Endothelial cell of umbilical vein (primary cell): ENCODE measurements around the gene SCAMP2. TPM values are rescaled to one million over a fixed set of nuclear protein-coding genes. Genes with fewer than 3 reads are reported as not detected.

Experiments used
- BruUV-seq: library from RNA; stranded (reverse); fragments of 400-500 nt; replicated peaks from 2 replicates; lab custom pipeline; 2021; lab: Mats Ljungman, UMichigan
- CTCF ChIA-PET: fragments of 300-600, 350-600 bp; sonication (Branson Sonifier 250); formaldehyde crosslinking; loops from one replicate; lab custom pipeline; 2021; ENCODE audit warnings: antibody characterized with exemption, inconsistent platforms; lab: Charles Lee
- POLR2A ChIA-PET: fragments of 300-600, 350-600 bp; sonication (Branson Sonifier 250); formaldehyde crosslinking; loops from one replicate; lab custom pipeline; 2021; ENCODE audit warnings: antibody characterized with exemption, inconsistent platforms; lab: Charles Lee
- DNase-seq: peaks from one replicate; pipeline ENCODE4 v3.0.0-alpha.2; 2011; ENCODE audit warnings: low read depth, low spot score
- FAIRE-seq: peaks from 2 replicates; lab custom pipeline; 2011; peaks lifted over from hg19 to GRCh38; lab: Jason Lieb, UNC
- H2AFZ ChIP-seq: 2 replicates; pipeline ENCODE4 v1.6.0; 2012; ENCODE audit warnings: low read depth, low read length, control low read depth, inconsistent platforms
- H3K27ac ChIP-seq: 2 replicates; pipeline ENCODE4 v1.5.1; 2011; ENCODE audit warnings: low read depth, mild to moderate bottlenecking, control low read depth, low read length, moderate library complexity; ENCODE audit not compliant: insufficient read depth
- H3K27me3 ChIP-seq, 2 experiments: 2 replicates each; pipeline versions ENCODE4 v1.6.0 to v1.6.1; 2011; ENCODE audit warnings: low read length in 2 of 2, mixed read lengths in 1 of 2; ENCODE audit not compliant: control insufficient read depth in 2 of 2, insufficient read depth in 2 of 2
- H3K36me3 ChIP-seq, 2 experiments: 2 replicates in 1 of 2; 3 replicates in 1 of 2; pipeline ENCODE4 v1.5.1; 2011; ENCODE audit warnings: low read length in 2 of 2, mild to moderate bottlenecking in 1 of 2, moderate library complexity in 1 of 2; ENCODE audit not compliant: control insufficient read depth in 2 of 2, insufficient read depth in 2 of 2; ENCODE audit errors: extremely low read depth in 1 of 2
- H3K4me1 ChIP-seq: 3 replicates; pipeline ENCODE4 v1.5.1; 2011; ENCODE audit warnings: mild to moderate bottlenecking, low read length; ENCODE audit not compliant: control insufficient read depth, insufficient read depth; ENCODE audit errors: extremely low read depth
- H3K4me2 ChIP-seq: 2 replicates; pipeline ENCODE4 v1.6.1; 2011; ENCODE audit warnings: low read length, control low read depth, mixed read lengths; ENCODE audit not compliant: insufficient read depth
- H3K4me3 ChIP-seq, 3 experiments: fragments of 200-600 bp in 1 of 3; sonication (generic), shearing (Covaris generic) in 1 of 3; replicated peaks in 1 of 3; 2 replicates each; pipeline ENCODE4 v1.5.1; 2011 to 2016; ENCODE audit warnings: control low read depth in 3 of 3, low read length in 3 of 3, mild to moderate bottlenecking in 2 of 3, inconsistent platforms in 1 of 3, low read depth in 1 of 3, moderate library complexity in 1 of 3; ENCODE audit not compliant: insufficient read depth in 1 of 3
- H3K79me2 ChIP-seq: 2 replicates; pipeline ENCODE4 v1.6.0; 2012; ENCODE audit warnings: low read length, inconsistent platforms; ENCODE audit not compliant: control insufficient read depth, insufficient read depth
- H3K9ac ChIP-seq: replicated peaks from 2 replicates; pipeline ENCODE3; 2011; ENCODE audit warnings: low read length, control low read depth; ENCODE audit not compliant: insufficient read depth; ENCODE audit errors: extremely low read depth
- H3K9me1 ChIP-seq: replicated peaks from 3 replicates; pipeline ENCODE4 v1.6.0; 2011; ENCODE audit warnings: mild to moderate bottlenecking, low read length; ENCODE audit not compliant: control insufficient read depth, insufficient read depth; ENCODE audit errors: extremely low read depth
- H3K9me3 ChIP-seq: replicated peaks from 2 replicates; pipeline ENCODE4 v1.5.1; 2012; ENCODE audit warnings: low read length, inconsistent platforms; ENCODE audit not compliant: control insufficient read depth, insufficient read depth
- H4K20me1 ChIP-seq: replicated peaks from 2 replicates; pipeline ENCODE3; 2011; ENCODE audit warnings: mild to moderate bottlenecking, low read length; ENCODE audit not compliant: control insufficient read depth, insufficient read depth; ENCODE audit errors: extremely low read depth
- EZH2 ChIP-seq: IDR thresholded peaks from 2 replicates; pipeline ENCODE4 v1.6.1; 2012; ENCODE audit warnings: borderline replicate concordance, low read depth, mild to moderate bottlenecking, moderate library complexity, low read length, inconsistent platforms; ENCODE audit not compliant: severe bottlenecking
- FOS ChIP-seq: IDR thresholded peaks from 2 replicates; pipeline ENCODE4 v1.6.1; 2011; ENCODE audit warnings: mild to moderate bottlenecking, low read length, moderate library complexity, borderline replicate concordance; ENCODE audit not compliant: insufficient read depth
- GATA2 ChIP-seq: IDR thresholded peaks from 2 replicates; pipeline ENCODE4 v1.7.0; 2011; ENCODE audit warnings: low read depth, mild to moderate bottlenecking, moderate library complexity, mixed read lengths, low read length; ENCODE audit not compliant: insufficient read length, insufficient read depth
- JUN ChIP-seq: IDR thresholded peaks from 2 replicates; pipeline ENCODE4 v1.6.1; 2011; ENCODE audit warnings: borderline replicate concordance, low read depth; ENCODE audit not compliant: insufficient read length, insufficient read depth
- MYC ChIP-seq: IDR thresholded peaks from one replicate; pipeline ENCODE4 v1.6.1; 2011; ENCODE audit warnings: mild to moderate bottlenecking, low read depth, low read length
- POLR2A ChIP-seq: IDR thresholded peaks from 2 replicates; pipeline ENCODE4 v1.6.1; 2012; ENCODE audit warnings: low read depth, mild to moderate bottlenecking, control low read depth, low read length
- POLR2AphosphoS5 ChIP-seq: IDR thresholded peaks from 2 replicates; pipeline ENCODE4 v1.6.1; 2012; ENCODE audit warnings: low read depth, mild to moderate bottlenecking, control low read depth, low read length, moderate library complexity; ENCODE audit not compliant: insufficient read depth
- dilution Hi-C: fragments of 300-500 bp; cut with MboI; formaldehyde crosslinking; loops from one replicate; pipeline ENCODE4 v1.15.0; 2019; ENCODE audit warnings: low sequenced_read_pairs; ENCODE audit not compliant: extremely low pct_ligation_motif_present
- intact Hi-C: fragments of 100-400 bp; cut with micrococcal nuclease; formaldehyde crosslinking; loops from one replicate; pipeline ENCODE4 v1.10.0; 2022
- polyA plus RNA-seq, 4 experiments: library from polyadenylated mRNA; depleted of rRNA in 3 of 4; stranded (reverse) in 3 of 4; unstranded in 1 of 4; fragments of >200 nt; gene quantifications; 2 replicates each; pipeline versions ENCODE4 v1.2.1 to v1.2.3, GENCODE V29; 2011 to 2012; ENCODE audit warnings: missing spikeins in 1 of 4
- total RNA-seq: library from RNA; stranded (reverse); gene quantifications from 2 replicates; pipeline ENCODE4 v1.2.3, GENCODE V29; 2021
- TF ChIP-seq, protein P1 (sequence below), 2 donors: IDR thresholded peaks; 1 replicate in 1 of 2; 2 replicates in 1 of 2; pipeline ENCODE4 v1.5.1; 2011; ENCODE audit warnings: low read length in 2 of 2, mild to moderate bottlenecking in 2 of 2, moderate library complexity in 2 of 2, control low read depth in 1 of 2, inconsistent platforms in 1 of 2, low read depth in 1 of 2; ENCODE audit not compliant: insufficient read depth in 1 of 2; ENCODE audit errors: extremely low read depth in 1 of 2
- TF ChIP-seq, protein P2 (sequence below): IDR thresholded peaks from 2 replicates; pipeline ENCODE4 v1.6.1; 2011; ENCODE audit not compliant: insufficient read depth, insufficient read length

The SCAMP2 gene
- total and polyA plus RNA-seq, 2 donors (not counting 3 experiments of a cell fraction or from before 2014, with no cell fraction given) = 67.3 to 256 TPM

DNA sequence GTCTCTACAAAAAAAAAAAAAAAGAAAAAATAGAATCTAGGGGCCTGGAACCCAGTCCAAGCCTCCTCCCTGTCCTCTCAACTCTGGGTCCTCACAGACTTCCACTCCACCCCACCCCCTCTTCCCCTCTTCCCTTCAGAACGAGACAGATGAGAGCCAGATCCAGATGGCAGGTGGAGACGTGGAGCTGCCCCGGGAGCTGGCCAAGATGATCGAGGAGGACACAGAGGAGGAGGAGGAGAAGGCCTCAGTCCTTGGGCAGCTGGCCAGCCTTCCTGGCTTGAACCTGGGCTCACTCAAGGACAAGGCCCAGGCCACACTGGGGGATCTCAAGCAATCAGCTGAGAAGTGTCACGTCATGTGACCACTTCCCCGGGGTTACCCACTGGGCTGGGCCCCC, 43.2 kb downstream of the SCAMP2 start:
- BruUV-seq = no TSS peak
- dilution Hi-C loops = no loop called here
- intact Hi-C loops = no loop called here

More for the DNA sequence above, 43.2 kb downstream of the SCAMP2 start:
- DNase-seq (no peak), FAIRE-seq (no peak)
- Histone ChIP-seq H3K9me1 (no peaks in the 10 kb centered on the region), H4K20me1 (no peaks in the 10 kb centered on the region), H3K9me3 (no peaks in the 10 kb centered on the region), H3K27me3 (peaks cover 14 to 17% of the 10 kb centered on the region in 2 experiments), H3K27ac (no peak overlapping the region), H3K79me2 (no peaks in the 10 kb centered on the region), H3K4me2 (no peak overlapping the region), H3K4me1 (no peaks in the 10 kb centered on the region), H3K4me3 (no peak overlapping the region), H3K36me3 (no peaks in the 10 kb centered on the region), H2AFZ (no peak overlapping the region), H3K9ac (no peak overlapping the region)
- POLR2A ChIA-PET = no interaction called here
- TF ChIP-seq, protein P1, sequence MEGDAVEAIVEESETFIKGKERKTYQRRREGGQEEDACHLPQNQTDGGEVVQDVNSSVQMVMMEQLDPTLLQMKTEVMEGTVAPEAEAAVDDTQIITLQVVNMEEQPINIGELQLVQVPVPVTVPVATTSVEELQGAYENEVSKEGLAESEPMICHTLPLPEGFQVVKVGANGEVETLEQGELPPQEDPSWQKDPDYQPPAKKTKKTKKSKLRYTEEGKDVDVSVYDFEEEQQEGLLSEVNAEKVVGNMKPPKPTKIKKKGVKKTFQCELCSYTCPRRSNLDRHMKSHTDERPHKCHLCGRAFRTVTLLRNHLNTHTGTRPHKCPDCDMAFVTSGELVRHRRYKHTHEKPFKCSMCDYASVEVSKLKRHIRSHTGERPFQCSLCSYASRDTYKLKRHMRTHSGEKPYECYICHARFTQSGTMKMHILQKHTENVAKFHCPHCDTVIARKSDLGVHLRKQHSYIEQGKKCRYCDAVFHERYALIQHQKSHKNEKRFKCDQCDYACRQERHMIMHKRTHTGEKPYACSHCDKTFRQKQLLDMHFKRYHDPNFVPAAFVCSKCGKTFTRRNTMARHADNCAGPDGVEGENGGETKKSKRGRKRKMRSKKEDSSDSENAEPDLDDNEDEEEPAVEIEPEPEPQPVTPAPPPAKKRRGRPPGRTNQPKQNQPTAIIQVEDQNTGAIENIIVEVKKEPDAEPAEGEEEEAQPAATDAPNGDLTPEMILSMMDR (IDR thresholded peaks at IDR 0.05; ENCODE audit: extremely low read depth in 1 of 2, insufficient read depth in 1 of 2, low read depth in 1 of 2, low read length in 2 of 2) = no peak
- TF ChIP-seq POLR2AphosphoS5 (no peak), GATA2 (no peak), MYC (no peak), EZH2 (no peak), FOS (no peak), POLR2A (no peak), JUN (no peak)
- TF ChIP-seq, protein P2, sequence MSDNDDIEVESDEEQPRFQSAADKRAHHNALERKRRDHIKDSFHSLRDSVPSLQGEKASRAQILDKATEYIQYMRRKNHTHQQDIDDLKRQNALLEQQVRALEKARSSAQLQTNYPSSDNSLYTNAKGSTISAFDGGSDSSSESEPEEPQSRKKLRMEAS = no peak
- CTCF ChIA-PET = interaction anchor here (0.6 to 2.8 kb wide), 7 partner anchors 11 to 122 kb away, joined by 3 to 14 read pairs (median 3); partner anchors contain the start of gene CSK
